Epithelial cell of proximal tubule (primary cell): Measurements from ENCODE around the gene PRR5L. TPM values are rescaled to one million over a fixed set of nuclear protein-coding genes. Genes with fewer than 3 reads are reported as not detected.

Experiments
- DNase-seq: peaks from one replicate; pipeline ENCODE4 v3.0.0-alpha.2; 2011; ENCODE audit warnings: low read depth
- H3K4me3 ChIP-seq: 2 replicates; pipeline ENCODE4 v1.5.1; 2011; ENCODE audit warnings: low read depth, mild to moderate bottlenecking, low read length
- CTCF ChIP-seq: conservative IDR thresholded peaks from 2 replicates; pipeline ENCODE4 v1.5.1; 2012; ENCODE audit warnings: low read depth, mild to moderate bottlenecking, low read length
- total RNA-seq: library from RNA; depleted of rRNA; stranded (reverse); fragments of >200 nt; gene quantifications from 2 replicates; pipeline ENCODE4 v1.2.3, GENCODE V29; 2015

Gene PRR5L
- total RNA-seq, 1 donor from 2014 or later: 5.9 TPM

- no peak for TF ChIP-seq CTCF
- no peak overlapping the region for H3K4me3 ChIP-seq
- DNase-seq: peak; percentile 69
These were observed 66.8 kb downstream of the PRR5L start for GRCh38 chr11:36362902-36363301.

GRCh38 chr11:36363361-36364268 is 67.5 kb downstream of the PRR5L start:
- no peak for TF ChIP-seq CTCF
- no peak overlapping the region for H3K4me3 ChIP-seq
- DNase-seq: peak; percentile 72

GRCh38 chr11:36364551-36365325 is 68.7 kb downstream of the PRR5L start:
- DNase-seq: no peak
- H3K4me3 ChIP-seq: no peak overlapping the region
- TF ChIP-seq CTCF: no peak

DNA sequence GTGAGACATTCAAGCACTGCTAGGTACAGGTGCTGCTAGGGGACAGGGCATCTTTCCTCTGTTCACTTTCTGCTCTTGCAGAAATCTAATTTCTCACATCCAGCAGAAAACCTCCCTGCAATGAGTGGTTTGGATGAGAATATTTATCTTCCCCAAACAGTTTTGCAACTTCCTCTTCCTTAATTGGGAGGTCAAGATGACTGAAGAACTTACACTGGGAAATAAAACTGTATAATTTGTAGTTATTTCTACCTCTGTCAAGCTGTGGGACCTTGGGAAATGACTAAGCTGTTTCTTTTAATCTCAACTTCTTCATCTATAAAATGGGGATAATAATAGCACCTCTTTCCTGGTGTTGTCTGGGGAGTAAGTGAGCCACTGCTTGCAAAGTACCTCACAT is 69.8 kb downstream of the PRR5L start:
- no peak for DNase-seq
- no peak overlapping the region for H3K4me3 ChIP-seq

DNA sequence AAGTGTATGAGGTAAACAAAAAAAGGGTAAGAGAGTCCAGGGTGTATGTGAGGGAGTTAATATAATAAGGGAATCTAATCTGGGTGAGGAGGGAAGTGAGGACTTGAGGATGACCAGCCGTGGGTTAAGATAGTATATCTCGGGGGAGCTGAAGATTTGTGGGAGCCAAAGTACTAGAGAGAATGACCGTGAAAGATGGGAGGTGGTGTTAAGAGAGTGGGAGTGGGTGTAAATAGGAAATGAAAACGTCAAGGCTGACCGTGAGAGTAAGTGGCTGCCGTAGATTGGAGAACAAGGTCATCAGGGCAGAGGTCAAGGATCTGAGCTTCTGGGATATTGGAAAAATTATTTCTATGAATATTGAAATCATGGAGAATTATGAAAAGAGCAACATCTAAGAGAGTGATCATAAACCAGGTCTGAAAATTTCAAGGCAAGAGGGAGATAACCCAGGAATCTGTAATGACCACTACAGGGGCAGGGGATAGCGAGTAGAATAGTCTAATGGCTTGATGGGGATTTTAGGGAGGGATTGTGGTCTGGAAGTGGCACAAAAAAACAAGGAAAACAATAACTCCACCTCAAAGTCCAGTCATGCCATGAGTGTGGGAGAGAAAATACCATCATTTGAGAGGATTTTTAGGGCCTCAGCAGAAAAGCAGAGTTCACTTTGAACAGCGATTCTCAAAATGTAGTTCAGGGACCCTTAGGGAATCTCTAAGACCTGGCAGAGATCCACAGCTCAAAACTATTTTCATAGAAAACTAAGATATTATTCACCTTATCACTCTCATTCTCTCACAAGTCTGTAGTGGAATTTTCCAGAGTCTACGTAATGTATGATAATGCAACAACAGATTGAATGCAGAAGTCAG is 72.0 kb downstream of the PRR5L start:
- DNase-seq: no peak

More for the DNA sequence above, 69.8 kb downstream of the PRR5L start:
- TF ChIP-seq CTCF: no peak

More for the DNA sequence above, 72.0 kb downstream of the PRR5L start:
- H3K4me3 ChIP-seq: no peak overlapping the region
- TF ChIP-seq CTCF: no peak
